NCI-H2196 (cell line): ENCODE results near the gene ADRB1.

Source experiments
- DNase-seq: peaks from one replicate; lab custom pipeline; 2025; ENCODE audit not compliant: unreplicated experiment; lab: John Stamatoyannopoulos, UW

Gene ADRB1

GRCh38 chr10:114025611-114026130, 18.0 kb upstream of the ADRB1 start:
- no peak for DNase-seq

GRCh38 chr10:114026189-114027040, 17.3 kb upstream of the ADRB1 start:
- DNase-seq = no peak

- no peak for DNase-seq
Measured at GRCh38 chr10:114027041-114027394, 16.6 kb upstream of the ADRB1 start.

- no peak for DNase-seq
Measured at GRCh38 chr10:114027951-114028350, 15.7 kb upstream of the ADRB1 start.

GRCh38 chr10:114028425-114028824, 15.2 kb upstream of the ADRB1 start:
- DNase-seq = no peak

GRCh38 chr10:114029655-114030054, 14.0 kb upstream of the ADRB1 start:
- DNase-seq = no peak

GRCh38 chr10:114030140-114030539, 13.5 kb upstream of the ADRB1 start:
- DNase-seq = no peak

- DNase-seq = no peak
Measured at GRCh38 chr10:114031073-114031972, 12.3 kb upstream of the ADRB1 start.

- DNase-seq = no peak
Measured at GRCh38 chr10:114033566-114033965, 10.1 kb upstream of the ADRB1 start.

GRCh38 chr10:114034923-114035645, 8.6 kb upstream of the ADRB1 start:
- DNase-seq = no peak

GRCh38 chr10:114035791-114036190, 7.9 kb upstream of the ADRB1 start:
- no peak for DNase-seq

- DNase-seq = no peak
Measured at GRCh38 chr10:114038819-114039218, 4.8 kb upstream of the ADRB1 start.

- no peak for DNase-seq
Measured at GRCh38 chr10:114041166-114041565, 2.5 kb upstream of the ADRB1 start.

- DNase-seq = no peak
Measured at GRCh38 chr10:114042895-114043531, 653 bp upstream of the ADRB1 start.

- DNase-seq = no peak
Measured at GRCh38 chr10:114044247-114045135, 825 bp downstream of the ADRB1 start.

GRCh38 chr10:114045136-114046086, 1.7 kb downstream of the ADRB1 start:
- DNase-seq = no peak

- no peak for DNase-seq
Measured at GRCh38 chr10:114046087-114046458, 2.4 kb downstream of the ADRB1 start.

- DNase-seq = no peak
Measured at GRCh38 chr10:114048472-114048871, 4.8 kb downstream of the ADRB1 start.

- DNase-seq = no peak
Measured at GRCh38 chr10:114051714-114052113, 8.0 kb downstream of the ADRB1 start.
